Measurements from ENCODE around the gene DDX23. TPM values are rescaled to one million over a fixed set of nuclear protein-coding genes. Genes with fewer than 3 reads are reported as not detected.
A peak's percentile ranks its signal among the peaks of the same experiment; 100 is the strongest.
"Not testable (repeated sequence)": the region's sequence is repeated elsewhere in the genome, so short reads cannot be mapped to it uniquely, and the experiment has no call there.

The DDX23 gene
- total RNA-seq, 2 donors from 2014 or later: 37.4 to 50.8 TPM

DNA sequence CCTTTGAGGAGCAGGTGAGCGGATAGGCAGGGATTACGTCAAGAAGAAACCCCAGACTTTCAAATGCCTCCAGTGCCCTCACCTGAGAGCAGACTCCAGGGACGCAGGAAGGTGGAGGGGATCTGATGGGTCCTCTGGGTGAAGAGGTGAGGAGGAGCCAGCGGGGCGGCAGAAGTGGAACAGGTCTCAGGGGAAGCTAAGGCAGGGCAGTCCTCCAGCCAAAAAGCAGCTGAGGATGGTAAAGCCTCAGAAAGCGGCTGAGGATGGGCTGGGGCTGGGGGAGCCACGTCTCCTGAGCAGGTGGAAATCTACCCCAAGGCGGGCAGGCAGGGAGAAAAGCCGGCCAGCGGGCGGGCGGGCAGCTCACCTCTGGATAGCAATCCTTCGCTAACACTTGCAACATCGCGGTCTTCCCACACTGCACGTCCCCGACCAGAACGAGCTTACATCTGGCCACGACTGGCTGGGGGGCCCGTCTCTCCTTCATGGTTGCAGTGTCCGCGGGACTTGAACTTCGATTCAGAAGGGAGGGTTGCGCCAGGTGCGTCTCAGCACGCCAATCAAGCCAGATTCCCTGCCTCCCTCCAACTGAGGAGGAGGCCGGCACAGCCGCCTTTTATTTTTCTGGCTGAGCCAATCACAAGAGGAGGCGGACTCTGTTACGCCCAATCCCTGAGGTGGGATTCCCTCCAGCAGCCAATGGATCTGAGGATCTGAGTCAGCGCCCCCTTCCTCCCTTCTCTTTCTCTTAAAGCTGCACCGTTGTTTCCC, 13.5 kb upstream of the DDX23 start, which contains the start of gene RND1:
TSS of gene RND1 (minus strand) at position 590 of the 771 bp plus-strand sequence. CDS start at position 487, 103 bp downstream.
- Histone ChIP-seq H3K4me3 (peak within 1 kb of the TSS; percentile 20 to 24), H3K27me3 (no peaks in the 10 kb centered on the region), H3K27ac (peak within 1 kb of the TSS in 3 of 4 donors; percentile 27 to 73 (median 73)), H3K4me1 (peaks cover 19% of the 10 kb centered on the region), H3K9me3 (no peaks in the 10 kb centered on the region), H3K36me3 (replicated peaks in 1 of 2; ENCODE audit: insufficient read depth in 1 of 2, low read depth in 2 of 2) (peaks cover 0 to 2% of the 10 kb centered on the region in 2 donors)
- ATAC-seq (peak; percentile 99), DNase-seq (peak; percentile 93 to 97 (median 96))
- 2 to 5% methylated on average over 17 to 32 of the region's 32 CpGs for WGBS, 2 donors
- intact Hi-C loops (cut with DNase I): no loop called here
- peak; percentile 94 to 99 (median 99) for TF ChIP-seq POLR2A (IDR thresholded peaks at IDR 0.05)
- TF ChIP-seq, protein P1, sequence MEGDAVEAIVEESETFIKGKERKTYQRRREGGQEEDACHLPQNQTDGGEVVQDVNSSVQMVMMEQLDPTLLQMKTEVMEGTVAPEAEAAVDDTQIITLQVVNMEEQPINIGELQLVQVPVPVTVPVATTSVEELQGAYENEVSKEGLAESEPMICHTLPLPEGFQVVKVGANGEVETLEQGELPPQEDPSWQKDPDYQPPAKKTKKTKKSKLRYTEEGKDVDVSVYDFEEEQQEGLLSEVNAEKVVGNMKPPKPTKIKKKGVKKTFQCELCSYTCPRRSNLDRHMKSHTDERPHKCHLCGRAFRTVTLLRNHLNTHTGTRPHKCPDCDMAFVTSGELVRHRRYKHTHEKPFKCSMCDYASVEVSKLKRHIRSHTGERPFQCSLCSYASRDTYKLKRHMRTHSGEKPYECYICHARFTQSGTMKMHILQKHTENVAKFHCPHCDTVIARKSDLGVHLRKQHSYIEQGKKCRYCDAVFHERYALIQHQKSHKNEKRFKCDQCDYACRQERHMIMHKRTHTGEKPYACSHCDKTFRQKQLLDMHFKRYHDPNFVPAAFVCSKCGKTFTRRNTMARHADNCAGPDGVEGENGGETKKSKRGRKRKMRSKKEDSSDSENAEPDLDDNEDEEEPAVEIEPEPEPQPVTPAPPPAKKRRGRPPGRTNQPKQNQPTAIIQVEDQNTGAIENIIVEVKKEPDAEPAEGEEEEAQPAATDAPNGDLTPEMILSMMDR (IDR thresholded peaks at IDR 0.05): peak in 1 of 7 experiments; percentile 25

DNA sequence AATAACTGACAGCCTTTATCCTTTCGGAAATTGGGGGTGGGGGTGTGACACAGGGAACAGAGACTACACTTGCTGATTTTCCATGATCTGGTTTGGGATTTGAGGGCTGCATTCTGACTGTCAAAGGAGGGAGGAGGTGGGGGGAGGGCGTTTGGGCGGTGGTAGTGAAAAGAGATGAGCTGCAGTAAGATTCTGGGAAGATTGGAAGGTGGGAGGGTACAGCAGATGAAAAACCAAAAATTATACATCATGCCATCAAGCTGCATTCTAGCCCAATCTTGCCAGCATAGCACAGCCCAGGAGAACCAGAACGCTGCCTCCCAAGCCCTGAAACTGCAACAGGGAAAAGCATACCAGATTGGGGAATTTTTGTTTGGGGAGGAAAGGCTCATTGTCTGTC, 11.3 kb upstream of the DDX23 start:
- no peak for TF ChIP-seq POLR2A (IDR thresholded peaks at IDR 0.05)
- TF ChIP-seq, protein P1 (IDR thresholded peaks at IDR 0.05): no peak
- Histone ChIP-seq H3K9me3 (no peaks in the 10 kb centered on the region), H3K27me3 (no peaks in the 10 kb centered on the region), H3K4me3 (no peak overlapping the region), H3K4me1 (peaks cover 19% of the 10 kb centered on the region), H3K36me3 (replicated peaks in 1 of 2; ENCODE audit: insufficient read depth in 1 of 2, low read depth in 2 of 2) (peaks cover 0 to 2% of the 10 kb centered on the region in 2 donors), H3K27ac (no peak overlapping the region)
- intact Hi-C loops (cut with DNase I): no loop called here
- no peak for DNase-seq
- ATAC-seq: no peak
- 83 to 90% methylated on average over 4 of the region's 4 CpGs for WGBS, 2 donors

DNA sequence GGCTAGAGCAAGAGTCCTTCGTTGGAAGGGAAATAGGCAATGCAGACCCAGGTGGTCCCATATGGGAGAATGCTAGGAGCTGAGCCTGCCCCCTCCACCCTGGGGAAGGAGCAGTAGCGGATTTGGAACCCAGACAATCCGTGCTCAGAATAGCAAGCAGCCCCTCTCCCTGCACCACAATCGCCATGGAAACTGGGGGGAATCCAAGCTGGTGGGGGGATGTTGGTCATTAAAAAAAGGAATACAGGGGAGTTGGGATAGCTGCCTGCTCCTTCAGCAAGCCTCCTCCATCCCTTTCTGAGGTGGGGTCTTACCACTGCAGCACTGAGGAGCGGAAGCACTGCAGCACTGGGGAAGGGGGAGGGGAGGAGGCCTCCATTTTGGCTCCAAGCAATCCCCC, 10.8 kb upstream of the DDX23 start:
- Histone ChIP-seq H3K4me3 (no peak overlapping the region), H3K4me1 (peaks cover 19% of the 10 kb centered on the region), H3K27me3 (no peaks in the 10 kb centered on the region), H3K9me3 (no peaks in the 10 kb centered on the region), H3K27ac (no peak overlapping the region), H3K36me3 (replicated peaks in 1 of 2; ENCODE audit: insufficient read depth in 1 of 2, low read depth in 2 of 2) (peaks cover 0 to 2% of the 10 kb centered on the region in 2 donors)
- intact Hi-C loops (cut with DNase I): no loop called here
- DNase-seq (no peak), ATAC-seq (no peak)
- 86 to 89% methylated on average over 4 to 5 of the region's 5 CpGs for WGBS, 2 donors
- TF ChIP-seq, protein P1 (IDR thresholded peaks at IDR 0.05): no peak
- no peak for TF ChIP-seq POLR2A (IDR thresholded peaks at IDR 0.05)

DNA sequence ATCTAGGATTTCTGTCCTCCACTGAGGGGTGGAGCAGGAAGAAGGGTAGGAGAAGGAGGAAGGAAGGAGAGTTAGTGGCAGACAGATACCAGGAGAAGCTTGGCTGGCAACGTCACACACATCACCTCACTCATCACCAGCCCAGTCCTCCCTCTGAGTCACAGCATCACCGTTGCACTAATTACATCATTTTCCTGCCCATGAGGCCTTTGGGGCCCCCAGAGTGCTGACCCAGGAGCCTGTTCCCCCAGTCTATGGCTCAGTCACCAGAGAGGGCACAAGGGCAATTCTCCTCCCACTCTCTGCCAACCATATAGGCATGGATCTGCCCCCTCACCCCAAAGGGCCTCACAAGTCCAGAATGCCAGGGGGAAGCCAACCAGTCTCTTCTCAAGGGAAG, 9.1 kb upstream of the DDX23 start:
- intact Hi-C loops (cut with DNase I): no loop called here
- H3K4me1 ChIP-seq: peaks cover 13% of the 10 kb centered on the region
- 48 to 64% methylated on average over 2 of the region's 2 CpGs for WGBS, 2 donors
- no peak overlapping the region for H3K27ac ChIP-seq
- no peaks in the 10 kb centered on the region for H3K27me3 ChIP-seq
- no peak for ATAC-seq
- no peak for DNase-seq
- H3K36me3 ChIP-seq (replicated peaks in 1 of 2; ENCODE audit: insufficient read depth in 1 of 2, low read depth in 2 of 2): peaks cover 0 to 2% of the 10 kb centered on the region in 2 donors
- no peaks in the 10 kb centered on the region for H3K9me3 ChIP-seq
- TF ChIP-seq, protein P1 (IDR thresholded peaks at IDR 0.05): no peak
- TF ChIP-seq POLR2A (IDR thresholded peaks at IDR 0.05): no peak
- no peak overlapping the region for H3K4me3 ChIP-seq

- ATAC-seq; H3K9me3 ChIP-seq; intact Hi-C loops (cut with DNase I); H3K27ac ChIP-seq; H3K4me3 ChIP-seq; H3K4me1 ChIP-seq; DNase-seq; H3K36me3 ChIP-seq (replicated peaks in 1 of 2; ENCODE audit: insufficient read depth in 1 of 2, low read depth in 2 of 2); H3K27me3 ChIP-seq: not testable (repeated sequence)
- 79 to 90% methylated on average over 3 to 5 of the region's 5 CpGs for WGBS, 2 donors
Observed at GRCh38 chr12:48860236-48860635, 8.3 kb upstream of the DDX23 start.
